Endothelial cell (in vitro differentiated cells): ENCODE results near the gene CRADD. TPM values are rescaled to one million over a fixed set of nuclear protein-coding genes. Genes with fewer than 3 reads are reported as not detected.

ENCODE experiments used
- DNase-seq: peaks from one replicate; pipeline ENCODE4 v3.0.0; 2021; ENCODE audit warnings: low spot score
- H3K27ac Mint-ChIP-seq: one replicate; pipeline ENCODE4 v1.8.0; 2021; ENCODE audit warnings: mixed read lengths, inconsistent platforms; ENCODE audit not compliant: unreplicated experiment
- H3K27me3 Mint-ChIP-seq: one replicate; pipeline ENCODE4 v1.8.0; 2021; ENCODE audit warnings: mild to moderate bottlenecking, moderate library complexity, mixed read lengths, inconsistent platforms; ENCODE audit not compliant: unreplicated experiment
- H3K36me3 Mint-ChIP-seq: one replicate; pipeline ENCODE4 v1.8.0; 2021; ENCODE audit warnings: mild to moderate bottlenecking, low read depth, mixed read lengths, inconsistent platforms; ENCODE audit not compliant: unreplicated experiment
- H3K4me1 Mint-ChIP-seq: one replicate; pipeline ENCODE4 v1.8.0; 2021; ENCODE audit warnings: mild to moderate bottlenecking, mixed read lengths, inconsistent platforms; ENCODE audit not compliant: unreplicated experiment
- H3K4me3 Mint-ChIP-seq: one replicate; pipeline ENCODE4 v1.8.0; 2021; ENCODE audit warnings: mild to moderate bottlenecking, mixed read lengths, inconsistent platforms; ENCODE audit not compliant: unreplicated experiment
- H3K9me3 Mint-ChIP-seq: one replicate; pipeline ENCODE4 v1.8.0; 2021; ENCODE audit warnings: mixed read lengths, inconsistent platforms; ENCODE audit not compliant: unreplicated experiment
- CTCF ChIP-seq: fragments of 200-600 bp; sonication (generic); IDR thresholded peaks from one replicate; pipeline ENCODE4 v1.5.0; 2021; ENCODE audit warnings: antibody characterized with exemption; ENCODE audit not compliant: unreplicated experiment
- total RNA-seq: library from RNA; stranded (reverse); fragmentation: NEBNext Ultra II Directional; extraction: Animal tissue kit (Norgen Biotek cat#: 25700); gene quantifications from one replicate; pipeline ENCODE4 v1.2.1, GENCODE V29; 2021; ENCODE audit not compliant: unreplicated experiment

CRADD gene
- total RNA-seq, 1 donor from 2014 or later, result 6.5 TPM

GRCh38 chr12:93889516-93890212 lies 212.5 kb downstream of the CRADD start:
- no peaks in the 10 kb centered on the region for H3K36me3 Mint-ChIP-seq
- peaks cover 26% of the 10 kb centered on the region for H3K4me1 Mint-ChIP-seq
- no peaks in the 10 kb centered on the region for H3K9me3 Mint-ChIP-seq
- no peak overlapping the region for H3K27ac Mint-ChIP-seq
- TF ChIP-seq CTCF, result no peak
- DNase-seq, result no peak
- peaks cover 2% of the 10 kb centered on the region for H3K27me3 Mint-ChIP-seq
- H3K4me3 Mint-ChIP-seq, result no peak overlapping the region

GRCh38 chr12:93892423-93893268 lies 215.5 kb downstream of the CRADD start:
- DNase-seq, result no peak
- H3K4me3 Mint-ChIP-seq, result no peak overlapping the region
- H3K27ac Mint-ChIP-seq, result no peak overlapping the region
- H3K4me1 Mint-ChIP-seq, result peaks cover 33% of the 10 kb centered on the region
- no peaks in the 10 kb centered on the region for H3K9me3 Mint-ChIP-seq
- H3K27me3 Mint-ChIP-seq, result peaks cover 2% of the 10 kb centered on the region
- TF ChIP-seq CTCF, result no peak
- no peaks in the 10 kb centered on the region for H3K36me3 Mint-ChIP-seq

DNA sequence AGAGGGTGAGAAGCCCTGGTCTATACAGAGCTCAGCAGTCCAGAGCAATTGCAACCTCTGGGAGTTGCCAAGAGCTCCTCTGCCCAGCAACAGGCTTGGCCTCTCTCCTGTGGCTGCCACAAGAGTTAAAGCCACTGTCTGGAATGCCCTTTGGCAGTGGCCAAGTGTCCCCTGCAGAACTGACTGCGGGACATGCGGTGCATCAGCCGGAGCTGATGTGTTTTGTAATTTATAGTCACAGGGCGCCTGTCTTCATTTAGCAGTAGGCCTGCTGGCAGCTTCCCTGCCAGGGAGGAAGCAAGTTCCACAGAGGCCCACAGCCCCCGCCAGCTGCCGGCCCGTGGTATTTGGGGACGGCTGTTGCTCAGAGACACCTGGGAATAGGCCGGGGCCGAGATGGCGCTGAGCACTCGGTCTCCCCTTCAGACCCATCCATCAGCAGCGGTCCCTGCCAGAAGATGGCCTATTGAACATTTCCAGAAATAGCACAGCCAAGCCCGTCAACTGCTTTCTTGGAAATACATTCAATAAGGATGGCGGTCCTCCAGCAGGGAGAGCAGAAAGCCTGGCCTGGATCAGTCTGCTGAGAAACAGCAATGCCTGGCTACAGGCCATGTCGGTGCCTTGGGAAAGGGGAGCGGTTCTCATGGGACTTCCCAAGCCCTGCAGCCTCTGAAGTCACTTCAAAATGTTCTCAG lies 217.4 kb downstream of the CRADD start:
- no peak for DNase-seq
- no peaks in the 10 kb centered on the region for H3K9me3 Mint-ChIP-seq
- no peaks in the 10 kb centered on the region for H3K36me3 Mint-ChIP-seq
- peaks cover 46% of the 10 kb centered on the region for H3K4me1 Mint-ChIP-seq
- no peak overlapping the region for H3K27ac Mint-ChIP-seq
- peaks cover 4% of the 10 kb centered on the region for H3K27me3 Mint-ChIP-seq
- no peak for TF ChIP-seq CTCF
- H3K4me3 Mint-ChIP-seq, result no peak overlapping the region

GRCh38 chr12:93895089-93895445 lies 217.9 kb downstream of the CRADD start:
- no peak overlapping the region for H3K4me3 Mint-ChIP-seq

More at GRCh38 chr12:93895089-93895445, 217.9 kb downstream of the CRADD start:
- no peak for DNase-seq
- H3K36me3 Mint-ChIP-seq, result no peaks in the 10 kb centered on the region
- peaks cover 52% of the 10 kb centered on the region for H3K4me1 Mint-ChIP-seq
- no peak for TF ChIP-seq CTCF
- no peak overlapping the region for H3K27ac Mint-ChIP-seq
- H3K27me3 Mint-ChIP-seq, result peaks cover 6% of the 10 kb centered on the region
- no peaks in the 10 kb centered on the region for H3K9me3 Mint-ChIP-seq
